Erythroblast (primary cell): ENCODE results near the gene AKR1B15.

ENCODE experiments used
- GATA1 ChIP-seq: IDR thresholded peaks from 2 replicates; pipeline ENCODE4 v1.6.1; 2011; ENCODE audit warnings: low read depth, mild to moderate bottlenecking, control low read depth, low read length, moderate library complexity
- POLR2A ChIP-seq: IDR thresholded peaks from 2 replicates; pipeline ENCODE4 v1.6.1; 2011; ENCODE audit warnings: mild to moderate bottlenecking, low read length

DNA sequence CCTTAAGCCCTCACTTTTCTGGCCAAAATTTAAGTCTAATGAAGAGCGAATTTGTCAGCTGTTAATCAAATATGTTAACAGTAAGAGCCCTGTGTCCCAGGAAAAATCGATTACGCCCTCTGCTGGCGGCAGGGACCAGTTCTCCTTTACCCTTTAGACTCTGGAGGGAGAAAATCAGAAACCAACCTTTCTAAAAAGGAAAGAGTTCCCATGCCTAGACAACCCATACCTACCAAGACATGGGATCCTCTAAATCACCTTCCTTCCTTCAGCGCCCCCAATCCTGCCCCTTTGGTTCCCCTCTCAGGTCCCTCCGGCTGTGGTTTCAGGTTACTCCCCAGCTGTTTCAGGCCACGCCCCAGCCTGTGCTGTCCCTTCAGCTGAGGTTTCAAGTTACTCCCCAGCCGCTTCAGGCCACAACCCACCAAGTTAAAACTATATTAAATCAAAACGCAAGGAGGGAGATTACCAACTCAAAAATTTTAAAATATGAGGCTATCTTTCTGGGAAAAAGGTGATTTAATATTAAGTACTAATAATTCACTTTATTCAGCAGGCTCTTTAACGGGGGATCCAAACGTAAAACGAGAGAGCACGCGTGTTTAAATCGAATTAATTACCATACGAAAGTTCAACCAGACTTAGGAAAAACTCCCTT, 1.4 kb upstream of the AKR1B15 start:
- TF ChIP-seq POLR2A (no peak), GATA1 (no peak)
